Measurements from ENCODE around the gene FUBP3.

Gene FUBP3

GRCh38 chr9:130608554-130609134 lies 29.3 kb downstream of the FUBP3 start:
- DNase-seq = no peak

GRCh38 chr9:130609163-130609562 lies 29.8 kb downstream of the FUBP3 start:
- DNase-seq = no peak

GRCh38 chr9:130610862-130611707 lies 31.7 kb downstream of the FUBP3 start:
- no peak for DNase-seq

GRCh38 chr9:130616451-130616850 lies 37.1 kb downstream of the FUBP3 start:
- no peak for DNase-seq

GRCh38 chr9:130623466-130623865 lies 44.1 kb downstream of the FUBP3 start:
- no peak for DNase-seq

- no peak for DNase-seq
Observed at GRCh38 chr9:130624154-130624553, 44.8 kb downstream of the FUBP3 start.

- DNase-seq = no peak
Observed at GRCh38 chr9:130626249-130626996, 47.0 kb downstream of the FUBP3 start.

GRCh38 chr9:130627051-130627450 lies 47.7 kb downstream of the FUBP3 start:
- no peak for DNase-seq

GRCh38 chr9:130627896-130628792 lies 48.8 kb downstream of the FUBP3 start:
- no peak for DNase-seq

GRCh38 chr9:130629443-130630070 lies 50.2 kb downstream of the FUBP3 start:
- no peak for DNase-seq

- DNase-seq = no peak
Observed at GRCh38 chr9:130630071-130630450, 50.7 kb downstream of the FUBP3 start.

- DNase-seq = no peak
Observed at GRCh38 chr9:130630506-130631330, 51.3 kb downstream of the FUBP3 start.

- DNase-seq = no peak
Observed at GRCh38 chr9:130631331-130632080, 52.1 kb downstream of the FUBP3 start.

GRCh38 chr9:130632081-130632710 lies 52.8 kb downstream of the FUBP3 start:
- no peak for DNase-seq

GRCh38 chr9:130632841-130633240 lies 53.5 kb downstream of the FUBP3 start:
- no peak for DNase-seq

GRCh38 chr9:130633336-130634190 lies 54.2 kb downstream of the FUBP3 start:
- DNase-seq = no peak

- no peak for DNase-seq
Observed at GRCh38 chr9:130634191-130634768, 54.9 kb downstream of the FUBP3 start.

GRCh38 chr9:130634801-130635200 lies 55.4 kb downstream of the FUBP3 start:
- DNase-seq = no peak

- no peak for DNase-seq
Observed at GRCh38 chr9:130635306-130635705, 55.9 kb downstream of the FUBP3 start.
